ENCODE data around the gene PTPN3.
"Not testable (repeated sequence)": the region's sequence is repeated elsewhere in the genome, so short reads cannot be mapped to it uniquely, and the experiment has no call there.

The PTPN3 gene

GRCh38 chr9:109382585-109382984, 115.5 kb downstream of the PTPN3 start:
- no peak for DNase-seq

- DNase-seq: no peak
These were observed 115.9 kb downstream of the PTPN3 start for GRCh38 chr9:109382182-109382581.

GRCh38 chr9:109381011-109381729, 116.9 kb downstream of the PTPN3 start:
- DNase-seq: no peak

GRCh38 chr9:109379513-109379912, 118.6 kb downstream of the PTPN3 start:
- no peak for DNase-seq

GRCh38 chr9:109378316-109378715, 119.8 kb downstream of the PTPN3 start:
- no peak for DNase-seq

- DNase-seq: no peak
These were observed 125.9 kb downstream of the PTPN3 start for GRCh38 chr9:109372246-109372645.

GRCh38 chr9:109371374-109371773, 126.7 kb downstream of the PTPN3 start:
- no peak for DNase-seq

- DNase-seq: no peak
These were observed 128.8 kb downstream of the PTPN3 start for GRCh38 chr9:109369285-109369684.

GRCh38 chr9:109360771-109361170, 137.3 kb downstream of the PTPN3 start:
- no peak for DNase-seq

- DNase-seq: not testable (repeated sequence)
These were observed 139.0 kb downstream of the PTPN3 start for GRCh38 chr9:109358968-109359603.

- DNase-seq: no peak
These were observed 142.4 kb downstream of the PTPN3 start for GRCh38 chr9:109355564-109356297.

GRCh38 chr9:109354190-109354589, 143.9 kb downstream of the PTPN3 start:
- no peak for DNase-seq

- DNase-seq: no peak
These were observed 147.1 kb downstream of the PTPN3 start for GRCh38 chr9:109351032-109351431.

GRCh38 chr9:109349421-109349846, 148.7 kb downstream of the PTPN3 start:
- DNase-seq: no peak

- DNase-seq: no peak
These were observed 151.2 kb downstream of the PTPN3 start for GRCh38 chr9:109346904-109347303.

- no peak for DNase-seq
These were observed 153.2 kb downstream of the PTPN3 start for GRCh38 chr9:109344866-109345265.

- DNase-seq: no peak
These were observed 155.2 kb downstream of the PTPN3 start for GRCh38 chr9:109342878-109343277.

GRCh38 chr9:109341561-109341960, 156.5 kb downstream of the PTPN3 start:
- no peak for DNase-seq

GRCh38 chr9:109340979-109341378, 157.1 kb downstream of the PTPN3 start:
- DNase-seq: not testable (repeated sequence)

GRCh38 chr9:109336409-109336808, 161.7 kb downstream of the PTPN3 start:
- no peak for DNase-seq

GRCh38 chr9:109335929-109336328, 162.2 kb downstream of the PTPN3 start:
- no peak for DNase-seq

GRCh38 chr9:109335121-109335520, 163.0 kb downstream of the PTPN3 start:
- DNase-seq: no peak

- DNase-seq: no peak
These were observed 166.8 kb downstream of the PTPN3 start for GRCh38 chr9:109331353-109331752.
